SU-DHL-6 (cell line): ENCODE results near the gene SLC17A7.

Experiments used
- H2AFZ ChIP-seq: fragments of 200-600 bp; sonication (generic); 2 replicates; pipeline ENCODE4 v1.6.1; 2014; ENCODE audit warnings: low read depth, mild to moderate bottlenecking, moderate library complexity, mixed read lengths, antibody characterized with exemption, low read length; ENCODE audit not compliant: severe bottlenecking
- H3F3A ChIP-seq: fragments of 200-600 bp; shearing (Covaris generic); 2 replicates; pipeline ENCODE4 v1.6.0; 2016; ENCODE audit warnings: antibody characterized with exemption, mild to moderate bottlenecking; ENCODE audit not compliant: insufficient read depth
- H3K27ac ChIP-seq: fragments of 200-600 bp; sonication (generic); 2 replicates; pipeline ENCODE4 v1.5.1; 2016; ENCODE audit warnings: low read depth, mild to moderate bottlenecking, low read length, moderate library complexity, mixed read lengths
- H3K27me3 ChIP-seq: fragments of 200-600 bp; sonication (generic), shearing (Covaris generic); 2 replicates; pipeline ENCODE4 v1.6.0; 2014; ENCODE audit warnings: mild to moderate bottlenecking, low read length
- H3K36me3 ChIP-seq: fragments of 200-600 bp; sonication (generic); 2 replicates; pipeline ENCODE4 v1.6.1; 2014; ENCODE audit warnings: mild to moderate bottlenecking, low read length, mixed read lengths
- H3K4me2 ChIP-seq: fragments of 300-600, 200-600 bp; shearing (Covaris generic), sonication (generic); 2 replicates; pipeline ENCODE4 v1.6.0; 2014; ENCODE audit warnings: low read length, low read depth, mild to moderate bottlenecking; ENCODE audit not compliant: poor library complexity, severe bottlenecking
- H3K4me3 ChIP-seq: fragments of 200-600 bp; sonication (generic); 2 replicates; pipeline ENCODE4 v1.5.1; 2014; ENCODE audit warnings: antibody characterized with exemption, low read length, mild to moderate bottlenecking, mixed read lengths; ENCODE audit not compliant: insufficient read depth, poor library complexity, severe bottlenecking
- H3K79me2 ChIP-seq: fragments of 200-600 bp; sonication (generic); 2 replicates; pipeline ENCODE4 v1.6.1; 2014; ENCODE audit warnings: mild to moderate bottlenecking, low read length, moderate library complexity; ENCODE audit not compliant: insufficient read depth
- H3K9ac ChIP-seq: fragments of 200-600 bp; sonication (generic); 2 replicates; pipeline ENCODE4 v1.7.0; 2014; ENCODE audit warnings: mild to moderate bottlenecking, low read length
- H3K9me2 ChIP-seq: fragments of 200-600 bp; sonication (generic); replicated peaks from 2 replicates; pipeline ENCODE4 v1.6.1; 2014; ENCODE audit warnings: low read length; ENCODE audit not compliant: insufficient read depth
- H3K9me3 ChIP-seq: fragments of 200-600 bp; sonication (generic); 2 replicates; pipeline ENCODE4 v1.6.1; 2014; ENCODE audit warnings: low read length, mixed read lengths; ENCODE audit not compliant: insufficient read depth
- H4K20me1 ChIP-seq: fragments of 200-600 bp; sonication (generic); 2 replicates; pipeline ENCODE4 v1.6.1; 2014; ENCODE audit warnings: low read depth, mild to moderate bottlenecking, antibody characterized with exemption, low read length, moderate library complexity, mixed read lengths
- CTCF ChIP-seq: fragments of 200-600 bp; sonication (generic); IDR thresholded peaks from one replicate; pipeline ENCODE4 v1.5.1; 2017; ENCODE audit warnings: antibody characterized with exemption, mild to moderate bottlenecking, low read length, moderate library complexity; ENCODE audit not compliant: insufficient read depth, poor library complexity, severe bottlenecking
- EZH2phosphoT487 ChIP-seq: fragments of 200-600 bp; sonication (generic), shearing (Covaris generic); conservative IDR thresholded peaks from 2 replicates; pipeline ENCODE4 v1.6.1; 2018; ENCODE audit warnings: mild to moderate bottlenecking, antibody characterized with exemption, low read length, moderate library complexity, mixed read lengths

Gene SLC17A7

GRCh38 chr19:49488863-49489537, 47.7 kb upstream of the SLC17A7 start:
- Histone ChIP-seq H3K79me2 (peaks cover 33% of the 10 kb centered on the region), H3K9me2 (no peaks in the 10 kb centered on the region), H3K27ac (peak overlapping the region; percentile 91), H3K9me3 (no peaks in the 10 kb centered on the region), H3F3A (peaks cover 62% of the 10 kb centered on the region), H3K9ac (peak overlapping the region; percentile 100), H3K4me2 (peak overlapping the region; percentile 84), H3K4me3 (peak overlapping the region; percentile 98), H3K27me3 (no peaks in the 10 kb centered on the region), H2AFZ (no peak overlapping the region), H4K20me1 (no peaks in the 10 kb centered on the region; the same call in 1 of the 2 replicates), H3K36me3 (peaks cover 35% of the 10 kb centered on the region)
- TF ChIP-seq EZH2phosphoT487, result no peak

GRCh38 chr19:49488046-49488862, 46.9 kb upstream of the SLC17A7 start:
- TF ChIP-seq EZH2phosphoT487 (no peak), CTCF (no peak)
- H4K20me1 ChIP-seq, result no peaks in the 10 kb centered on the region; the same call in 1 of the 2 replicates
- H3F3A ChIP-seq, result peaks cover 58% of the 10 kb centered on the region
- no peaks in the 10 kb centered on the region for H3K27me3 ChIP-seq
- H3K4me2 ChIP-seq, result peak overlapping the region; percentile 84
- H3K9me2 ChIP-seq, result no peaks in the 10 kb centered on the region
- H2AFZ ChIP-seq, result no peak overlapping the region
- peaks cover 35% of the 10 kb centered on the region for H3K36me3 ChIP-seq
- H3K27ac ChIP-seq, result peak overlapping the region; percentile 91
- H3K79me2 ChIP-seq, result peaks cover 33% of the 10 kb centered on the region
- peak overlapping the region; percentile 100 for H3K9ac ChIP-seq
- no peaks in the 10 kb centered on the region for H3K9me3 ChIP-seq
- H3K4me3 ChIP-seq, result peak overlapping the region; percentile 98

GRCh38 chr19:49487277-49488045, 46.1 kb upstream of the SLC17A7 start, which contains the start of gene RPL13A:
RPL13A (plus strand) TSS chr19:49487608; CDS start chr19:49487630, 22 bp downstream.
- Histone ChIP-seq H4K20me1 (no peaks in the 10 kb centered on the region; the same call in 1 of the 2 replicates), H3K9ac (peak within 1 kb of the TSS; percentile 100), H3K4me2 (peak within 1 kb of the TSS; percentile 84), H3F3A (peaks cover 50% of the 10 kb centered on the region), H3K4me3 (peak within 1 kb of the TSS; percentile 98), H3K36me3 (peaks cover 35% of the 10 kb centered on the region), H3K27me3 (no peaks in the 10 kb centered on the region), H3K27ac (peak within 1 kb of the TSS; percentile 91), H3K79me2 (peaks cover 33% of the 10 kb centered on the region), H2AFZ (peak within 1 kb of the TSS; percentile 87), H3K9me3 (no peaks in the 10 kb centered on the region), H3K9me2 (no peaks in the 10 kb centered on the region)
- TF ChIP-seq EZH2phosphoT487, result no peak
- TF ChIP-seq CTCF, result no peak
